Keratinocyte (primary cell): ENCODE measurements around the gene DNAJC7. TPM values are rescaled to one million over a fixed set of nuclear protein-coding genes. Genes with fewer than 3 reads are reported as not detected.

Experiments
- DNase-seq: peaks from one replicate; pipeline ENCODE4 v3.0.0-alpha.2; 2011; ENCODE audit warnings: low read depth, missing footprints, low spot score
- FAIRE-seq: peaks from 2 replicates; lab custom pipeline; 2011; peaks lifted over from hg19 to GRCh38; lab: Jason Lieb, UNC
- H2AFZ ChIP-seq: 2 replicates; pipeline ENCODE4 v1.6.0; 2012; ENCODE audit warnings: low read length, control low read depth, inconsistent platforms; ENCODE audit not compliant: control insufficient read depth
- H3K27ac ChIP-seq: 2 replicates; pipeline ENCODE4 v1.5.1; 2011; ENCODE audit warnings: low read length; ENCODE audit not compliant: control insufficient read depth, insufficient read depth
- H3K27me3 ChIP-seq: 3 replicates; pipeline ENCODE4 v1.6.0; 2011; ENCODE audit warnings: low read length; ENCODE audit not compliant: control insufficient read depth, insufficient read depth; ENCODE audit errors: extremely low read depth
- H3K36me3 ChIP-seq, 2 experiments: 2 replicates in 1 of 2; 3 replicates in 1 of 2; pipeline ENCODE4 v1.5.1; 2011; ENCODE audit warnings: low read length in 2 of 2, mild to moderate bottlenecking in 1 of 2; ENCODE audit not compliant: control insufficient read depth in 2 of 2, insufficient read depth in 2 of 2; ENCODE audit errors: extremely low read depth in 1 of 2
- H3K4me1 ChIP-seq: 3 replicates; pipeline ENCODE4 v1.5.1; 2011; ENCODE audit warnings: low read length; ENCODE audit not compliant: control insufficient read depth, insufficient read depth; ENCODE audit errors: extremely low read depth
- H3K4me2 ChIP-seq: 3 replicates; pipeline ENCODE4 v1.6.0; 2011; ENCODE audit warnings: low read depth, low read length; ENCODE audit not compliant: control insufficient read depth, insufficient read depth; ENCODE audit errors: extremely low read depth
- H3K4me3 ChIP-seq, 3 experiments: fragments of 200-600 bp in 1 of 3; sonication (generic) in 1 of 3; 2 replicates in 2 of 3; 3 replicates in 1 of 3; pipeline ENCODE4 v1.5.1; 2011 to 2016; ENCODE audit warnings: low read length in 3 of 3, mild to moderate bottlenecking in 3 of 3, control low read depth in 2 of 3, inconsistent platforms in 1 of 3, low read depth in 1 of 3, mixed read lengths in 1 of 3, mixed run types in 1 of 3, moderate library complexity in 1 of 3; ENCODE audit not compliant: control insufficient read depth in 2 of 3, insufficient read depth in 2 of 3; ENCODE audit errors: extremely low read depth in 1 of 3
- H3K79me2 ChIP-seq: 2 replicates; pipeline ENCODE4 v1.6.0; 2012; ENCODE audit warnings: low read length; ENCODE audit not compliant: control insufficient read depth, insufficient read depth
- H3K9ac ChIP-seq: 3 replicates; pipeline ENCODE4 v1.6.0; 2011; ENCODE audit warnings: low read length; ENCODE audit not compliant: control insufficient read depth, insufficient read depth; ENCODE audit errors: extremely low read depth
- H3K9me1 ChIP-seq: 3 replicates; pipeline ENCODE4 v1.6.0; 2011; ENCODE audit warnings: low read length; ENCODE audit not compliant: control insufficient read depth, insufficient read depth; ENCODE audit errors: extremely low read depth
- H3K9me3 ChIP-seq: 2 replicates; pipeline ENCODE4 v1.5.1; 2012; ENCODE audit warnings: low read depth, low read length; ENCODE audit not compliant: control insufficient read depth
- H4K20me1 ChIP-seq: 3 replicates; pipeline ENCODE4 v1.6.0; 2011; ENCODE audit warnings: low read length; ENCODE audit not compliant: control insufficient read depth, insufficient read depth; ENCODE audit errors: extremely low read depth
- EZH2 ChIP-seq: IDR thresholded peaks from one replicate; pipeline ENCODE4 v1.6.1; 2012; ENCODE audit warnings: inconsistent platforms, mild to moderate bottlenecking, low read length, moderate library complexity
- dilution Hi-C: fragments of 300-500 bp; cut with MboI; formaldehyde crosslinking; loops from one replicate; pipeline ENCODE4 v1.7.0; 2020; ENCODE audit warnings: low sequenced_read_pairs; ENCODE audit not compliant: extremely low pct_ligation_motif_present
- polyA plus RNA-seq, 5 experiments: library from polyadenylated mRNA; depleted of rRNA in 3 of 5; stranded (reverse) in 3 of 5; stranded (forward) in 1 of 5; unstranded in 1 of 5; fragments of >200 nt; gene quantifications; 1 replicate in 1 of 5; 2 replicates in 3 of 5; 3 replicates in 1 of 5; pipeline versions ENCODE4 v1.2.1 to v1.2.3, GENCODE V29; 2011 to 2012; ENCODE audit warnings: missing spikeins in 2 of 5, low read depth in 1 of 5, low replicate concordance in 1 of 5
- TF ChIP-seq, protein P1 (sequence below), 3 experiments: IDR thresholded peaks in 1 of 3; conservative IDR thresholded peaks in 1 of 3; optimal IDR thresholded peaks in 1 of 3; 2 replicates in 2 of 3; 3 replicates in 1 of 3; pipeline versions ENCODE3 to v1.5.1; 2011; ENCODE audit warnings: low read length in 3 of 3, mild to moderate bottlenecking in 3 of 3, moderate library complexity in 2 of 3, control low read depth in 1 of 3, inconsistent platforms in 1 of 3; ENCODE audit not compliant: insufficient read depth in 2 of 3; ENCODE audit errors: extremely low read depth in 1 of 3

The DNAJC7 gene
- polyA plus RNA-seq, 1 donor (not counting 4 experiments of a cell fraction or from before 2014, with no cell fraction given) = 82.5 TPM

DNA sequence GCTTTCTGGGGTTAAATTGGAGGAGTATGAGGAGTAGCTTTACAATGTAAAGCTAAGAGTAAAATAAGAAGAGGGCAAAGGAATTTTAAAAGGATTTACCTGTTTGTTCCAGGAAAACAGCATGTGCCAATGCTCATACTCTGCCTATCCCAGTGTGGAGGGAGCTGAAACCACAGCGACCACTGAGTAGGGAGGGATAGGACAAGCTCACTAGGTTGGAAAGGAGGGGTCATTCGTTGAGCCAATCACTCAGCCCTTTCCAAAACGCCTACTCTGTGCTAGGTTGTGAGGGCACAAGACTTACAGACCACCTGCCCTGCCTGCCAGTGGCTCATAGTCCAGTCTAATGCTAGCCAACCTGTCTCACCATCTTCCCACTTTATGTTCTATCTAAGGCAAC lies 1.1 kb upstream of the DNAJC7 start:
- Histone ChIP-seq H3K27ac (peak overlapping the region; percentile 82), H3K4me3 (peak overlapping the region; percentile 69 to 94 (median 82)), H3K9ac (peak overlapping the region; percentile 95), H3K4me1 (peaks cover 22% of the 10 kb centered on the region), H2AFZ (peak overlapping the region; percentile 43), H3K9me3 (no peaks in the 10 kb centered on the region), H4K20me1 (no peaks in the 10 kb centered on the region), H3K36me3 (peaks cover 8 to 22% of the 10 kb centered on the region in 2 experiments), H3K9me1 (no peaks in the 10 kb centered on the region), H3K4me2 (peak overlapping the region; percentile 84), H3K27me3 (no peaks in the 10 kb centered on the region), H3K79me2 (peaks cover 59% of the 10 kb centered on the region)
- dilution Hi-C loops = no loop called here
- DNase-seq (no peak), FAIRE-seq (no peak)
- TF ChIP-seq, protein P1, sequence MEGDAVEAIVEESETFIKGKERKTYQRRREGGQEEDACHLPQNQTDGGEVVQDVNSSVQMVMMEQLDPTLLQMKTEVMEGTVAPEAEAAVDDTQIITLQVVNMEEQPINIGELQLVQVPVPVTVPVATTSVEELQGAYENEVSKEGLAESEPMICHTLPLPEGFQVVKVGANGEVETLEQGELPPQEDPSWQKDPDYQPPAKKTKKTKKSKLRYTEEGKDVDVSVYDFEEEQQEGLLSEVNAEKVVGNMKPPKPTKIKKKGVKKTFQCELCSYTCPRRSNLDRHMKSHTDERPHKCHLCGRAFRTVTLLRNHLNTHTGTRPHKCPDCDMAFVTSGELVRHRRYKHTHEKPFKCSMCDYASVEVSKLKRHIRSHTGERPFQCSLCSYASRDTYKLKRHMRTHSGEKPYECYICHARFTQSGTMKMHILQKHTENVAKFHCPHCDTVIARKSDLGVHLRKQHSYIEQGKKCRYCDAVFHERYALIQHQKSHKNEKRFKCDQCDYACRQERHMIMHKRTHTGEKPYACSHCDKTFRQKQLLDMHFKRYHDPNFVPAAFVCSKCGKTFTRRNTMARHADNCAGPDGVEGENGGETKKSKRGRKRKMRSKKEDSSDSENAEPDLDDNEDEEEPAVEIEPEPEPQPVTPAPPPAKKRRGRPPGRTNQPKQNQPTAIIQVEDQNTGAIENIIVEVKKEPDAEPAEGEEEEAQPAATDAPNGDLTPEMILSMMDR (optimal IDR thresholded peaks at IDR 0.05 in 1 of 3, IDR thresholded peaks at IDR 0.05 in 1 of 3, conservative IDR thresholded peaks at IDR 0.05 in 1 of 3; ENCODE audit: extremely low read depth in 1 of 3, insufficient read depth in 2 of 3, low read length in 3 of 3) = no peak
- no peak for TF ChIP-seq EZH2

GRCh38 chr17:42017866-42018200 lies 594 bp upstream of the DNAJC7 start:
- dilution Hi-C loops = no loop called here
- FAIRE-seq (no peak), DNase-seq (no peak)

More at GRCh38 chr17:42017866-42018200, 594 bp upstream of the DNAJC7 start:
- Histone ChIP-seq H2AFZ (peak overlapping the region; percentile 43), H3K79me2 (peaks cover 65% of the 10 kb centered on the region), H4K20me1 (no peaks in the 10 kb centered on the region), H3K36me3 (peaks cover 5 to 17% of the 10 kb centered on the region in 2 experiments), H3K9me1 (no peaks in the 10 kb centered on the region), H3K4me3 (peak overlapping the region; percentile 69 to 94 (median 82)), H3K27ac (peak overlapping the region; percentile 82), H3K9me3 (no peaks in the 10 kb centered on the region), H3K27me3 (no peaks in the 10 kb centered on the region), H3K4me2 (peak overlapping the region; percentile 84), H3K4me1 (peaks cover 22% of the 10 kb centered on the region), H3K9ac (peak overlapping the region; percentile 95)
- TF ChIP-seq, protein P1 (optimal IDR thresholded peaks at IDR 0.05 in 1 of 3, IDR thresholded peaks at IDR 0.05 in 1 of 3, conservative IDR thresholded peaks at IDR 0.05 in 1 of 3; ENCODE audit: extremely low read depth in 1 of 3, insufficient read depth in 2 of 3, low read length in 3 of 3) = no peak
- TF ChIP-seq EZH2 = no peak
